Muscle layer of colon (tissue), 2 donors: ENCODE data around the gene GPC6.

Experiments
- H3K27ac ChIP-seq: one replicate; pipeline ENCODE4 v1.7.0; 2013; ENCODE audit warnings: low read depth, mild to moderate bottlenecking, low read length, moderate library complexity
- H3K27me3 ChIP-seq, 2 donors: one replicate each; pipeline ENCODE4 v1.7.0; 2013; ENCODE audit warnings: low read length in 2 of 2, mild to moderate bottlenecking in 2 of 2; ENCODE audit not compliant: insufficient read depth in 2 of 2, control insufficient read depth in 1 of 2
- H3K36me3 ChIP-seq: one replicate; pipeline ENCODE4 v1.7.0; 2013; ENCODE audit warnings: mild to moderate bottlenecking, low read length; ENCODE audit not compliant: insufficient read depth
- H3K4me1 ChIP-seq: one replicate; pipeline ENCODE4 v1.7.0; 2013; ENCODE audit warnings: mild to moderate bottlenecking, low read length; ENCODE audit not compliant: insufficient read depth
- H3K4me3 ChIP-seq, 2 donors: one replicate each; pipeline ENCODE4 v1.7.0; 2013; ENCODE audit warnings: low read length in 2 of 2, low read depth in 1 of 2, mild to moderate bottlenecking in 1 of 2, moderate library complexity in 1 of 2
- H3K9ac ChIP-seq: one replicate; pipeline ENCODE4 v1.7.0; 2013; ENCODE audit warnings: low read length
- H3K9me3 ChIP-seq: one replicate; pipeline ENCODE4 v1.7.0; 2013; ENCODE audit warnings: mild to moderate bottlenecking, low read length
- donor health status: abdominal sarcoma.
- donor health status: Adenocarcinoma of cecum.

Gene GPC6

GRCh38 chr13:93325303-93326233 is 99.0 kb downstream of the GPC6 start:
- no peak overlapping the region for H3K27ac ChIP-seq
- no peaks in the 10 kb centered on the region for H3K27me3 ChIP-seq
- no peak overlapping the region for H3K4me3 ChIP-seq
- no peaks in the 10 kb centered on the region for H3K9me3 ChIP-seq
- H3K36me3 ChIP-seq, result no peaks in the 10 kb centered on the region
- H3K9ac ChIP-seq, result no peak overlapping the region
- peaks cover 5% of the 10 kb centered on the region for H3K4me1 ChIP-seq

GRCh38 chr13:93326234-93326811 is 99.7 kb downstream of the GPC6 start:
- Histone ChIP-seq H3K36me3 (no peaks in the 10 kb centered on the region), H3K27ac (no peak overlapping the region), H3K9me3 (no peaks in the 10 kb centered on the region), H3K27me3 (no peaks in the 10 kb centered on the region), H3K4me3 (no peak overlapping the region), H3K9ac (no peak overlapping the region), H3K4me1 (peaks cover 5% of the 10 kb centered on the region)

GRCh38 chr13:93328943-93329342 is 102.3 kb downstream of the GPC6 start:
- Histone ChIP-seq H3K9ac (no peak overlapping the region), H3K27ac (no peak overlapping the region), H3K36me3 (no peaks in the 10 kb centered on the region), H3K4me1 (peaks cover 5% of the 10 kb centered on the region), H3K9me3 (no peaks in the 10 kb centered on the region), H3K27me3 (no peaks in the 10 kb centered on the region), H3K4me3 (no peak overlapping the region)

GRCh38 chr13:93336728-93337127 is 110.1 kb downstream of the GPC6 start:
- no peaks in the 10 kb centered on the region for H3K9me3 ChIP-seq
- H3K4me1 ChIP-seq, result no peaks in the 10 kb centered on the region
- no peak overlapping the region for H3K9ac ChIP-seq
- no peaks in the 10 kb centered on the region for H3K36me3 ChIP-seq
- no peak overlapping the region for H3K4me3 ChIP-seq
- H3K27me3 ChIP-seq, result no peaks in the 10 kb centered on the region
- no peak overlapping the region for H3K27ac ChIP-seq

GRCh38 chr13:93338030-93338429 is 111.4 kb downstream of the GPC6 start:
- no peaks in the 10 kb centered on the region for H3K36me3 ChIP-seq
- H3K4me1 ChIP-seq, result no peaks in the 10 kb centered on the region
- no peaks in the 10 kb centered on the region for H3K27me3 ChIP-seq
- H3K9me3 ChIP-seq, result no peaks in the 10 kb centered on the region
- no peak overlapping the region for H3K4me3 ChIP-seq
- H3K27ac ChIP-seq, result no peak overlapping the region
- H3K9ac ChIP-seq, result no peak overlapping the region

- Histone ChIP-seq H3K27me3 (no peaks in the 10 kb centered on the region), H3K4me3 (no peak overlapping the region), H3K9me3 (no peaks in the 10 kb centered on the region), H3K9ac (no peak overlapping the region), H3K27ac (no peak overlapping the region), H3K4me1 (no peaks in the 10 kb centered on the region), H3K36me3 (no peaks in the 10 kb centered on the region)
Observed at GRCh38 chr13:93338906-93339305, 112.3 kb downstream of the GPC6 start.

- Histone ChIP-seq H3K27ac (no peak overlapping the region), H3K9ac (no peak overlapping the region), H3K9me3 (no peaks in the 10 kb centered on the region)
Observed at GRCh38 chr13:93339550-93339949, 112.9 kb downstream of the GPC6 start.

GRCh38 chr13:93341517-93341916 is 114.9 kb downstream of the GPC6 start:
- H3K27ac ChIP-seq, result no peak overlapping the region
- H3K4me1 ChIP-seq, result no peaks in the 10 kb centered on the region
- no peak overlapping the region for H3K9ac ChIP-seq
- H3K9me3 ChIP-seq, result no peaks in the 10 kb centered on the region
- H3K36me3 ChIP-seq, result no peaks in the 10 kb centered on the region
- H3K27me3 ChIP-seq, result no peaks in the 10 kb centered on the region
- no peak overlapping the region for H3K4me3 ChIP-seq

More at GRCh38 chr13:93339550-93339949, 112.9 kb downstream of the GPC6 start:
- no peaks in the 10 kb centered on the region for H3K36me3 ChIP-seq
- no peaks in the 10 kb centered on the region for H3K27me3 ChIP-seq
- H3K4me3 ChIP-seq, result no peak overlapping the region
- no peaks in the 10 kb centered on the region for H3K4me1 ChIP-seq

- no peaks in the 10 kb centered on the region for H3K27me3 ChIP-seq
- no peak overlapping the region for H3K4me3 ChIP-seq
- H3K9me3 ChIP-seq, result no peaks in the 10 kb centered on the region
- H3K9ac ChIP-seq, result no peak overlapping the region
- H3K4me1 ChIP-seq, result no peaks in the 10 kb centered on the region
- H3K27ac ChIP-seq, result no peak overlapping the region
- no peaks in the 10 kb centered on the region for H3K36me3 ChIP-seq
Observed at GRCh38 chr13:93343097-93343496, 116.5 kb downstream of the GPC6 start.

GRCh38 chr13:93344048-93344705 is 117.6 kb downstream of the GPC6 start:
- Histone ChIP-seq H3K36me3 (no peaks in the 10 kb centered on the region), H3K9me3 (no peaks in the 10 kb centered on the region), H3K27ac (no peak overlapping the region), H3K4me1 (no peaks in the 10 kb centered on the region), H3K27me3 (no peaks in the 10 kb centered on the region), H3K9ac (no peak overlapping the region), H3K4me3 (no peak overlapping the region)

GRCh38 chr13:93345024-93345423 is 118.4 kb downstream of the GPC6 start:
- no peaks in the 10 kb centered on the region for H3K36me3 ChIP-seq

More at GRCh38 chr13:93345024-93345423, 118.4 kb downstream of the GPC6 start:
- no peak overlapping the region for H3K4me3 ChIP-seq
- H3K4me1 ChIP-seq, result no peaks in the 10 kb centered on the region
- no peaks in the 10 kb centered on the region for H3K9me3 ChIP-seq
- H3K27ac ChIP-seq, result no peak overlapping the region
- H3K27me3 ChIP-seq, result no peaks in the 10 kb centered on the region
- H3K9ac ChIP-seq, result no peak overlapping the region
